Measurements from ENCODE around the gene TPR. TPM values are rescaled to one million over a fixed set of nuclear protein-coding genes. Genes with fewer than 3 reads are reported as not detected.
"Not testable (repeated sequence)": the region's sequence is repeated elsewhere in the genome, so short reads cannot be mapped to it uniquely, and the experiment has no call there.

Gene TPR
- 100 to 1,000 TPM; 131 to 143 TPM for total RNA-seq

DNA sequence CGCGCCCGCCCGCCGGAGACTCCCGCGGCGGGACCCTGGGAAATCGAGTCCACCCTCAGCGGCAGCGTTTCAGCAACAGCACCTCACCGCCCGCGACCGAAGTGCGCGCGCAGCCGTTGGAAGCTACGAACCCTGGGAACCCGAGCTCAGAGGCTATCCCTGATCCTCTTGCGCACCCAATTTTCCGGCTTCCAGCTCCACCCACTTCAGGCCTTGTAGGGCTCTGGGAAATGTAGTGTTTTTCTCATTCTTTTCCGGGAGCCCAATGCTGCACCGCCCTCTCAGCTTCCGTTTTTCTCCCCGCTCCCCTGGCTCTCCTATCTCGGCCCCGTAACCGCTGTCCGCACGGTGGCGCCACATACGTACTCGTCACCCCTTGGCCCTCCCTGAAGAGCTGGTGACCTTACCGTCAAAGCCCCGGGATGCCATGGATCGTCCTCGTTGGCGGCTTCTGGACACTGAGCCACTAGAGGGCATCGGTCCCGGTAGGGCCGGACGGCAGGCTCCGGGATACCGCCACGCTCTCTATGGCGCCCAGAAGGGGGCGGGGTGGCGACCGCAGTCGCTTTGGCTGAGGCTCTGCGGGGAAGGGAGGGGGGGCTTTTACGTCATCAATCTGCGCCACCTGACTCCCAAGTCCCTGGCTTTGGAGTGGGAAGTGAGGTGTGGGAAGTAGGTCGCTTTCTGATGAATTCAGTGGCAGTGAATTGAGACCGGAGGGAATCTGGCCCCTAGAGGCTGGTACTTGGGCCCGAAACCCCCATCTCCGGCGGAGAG is at the start of gene TPR, which contains the start of gene ODR4:
TSS of gene TPR (minus strand) at position 102 of the 777 bp plus-strand sequence. CDS start 225 bp downstream, outside the sequence.
TSS of gene ODR4 (plus strand) at position 687 of the 777 bp plus-strand sequence. CDS start 3,948 bp downstream, outside the sequence.
- Mint-ChIP-seq H3K4me1 (ENCODE audit: low read depth) (peaks cover 33% of the 10 kb centered on the region), H3K36me3 (ENCODE audit: low read depth) (peaks cover 30% of the 10 kb centered on the region), H3K4me3 (peak within 1 kb of the TSS; percentile 97), H3K27me3 (ENCODE audit: low read depth) (no peaks in the 10 kb centered on the region), H3K27ac (peak within 1 kb of the TSS; percentile 94), H3K9me3 (ENCODE audit: insufficient read depth) (no peaks in the 10 kb centered on the region)
- ATAC-seq (peak; percentile 89), DNase-seq (peak; percentile 98)
- ChIA-PET POLR2A (interaction anchor here (0.6 to 1.6 kb wide), 7 partner anchors 13 to 1624 kb away, joined by 3 to 7 read pairs (median 3); no protein-coding TSS in a partner anchor), CTCF (interaction anchor here (0.6 to 2.7 kb wide), 39 partner anchors 9 to 607 kb away, joined by 3 to 41 read pairs (median 5); partner anchors contain the start of gene PTGS2)

DNA sequence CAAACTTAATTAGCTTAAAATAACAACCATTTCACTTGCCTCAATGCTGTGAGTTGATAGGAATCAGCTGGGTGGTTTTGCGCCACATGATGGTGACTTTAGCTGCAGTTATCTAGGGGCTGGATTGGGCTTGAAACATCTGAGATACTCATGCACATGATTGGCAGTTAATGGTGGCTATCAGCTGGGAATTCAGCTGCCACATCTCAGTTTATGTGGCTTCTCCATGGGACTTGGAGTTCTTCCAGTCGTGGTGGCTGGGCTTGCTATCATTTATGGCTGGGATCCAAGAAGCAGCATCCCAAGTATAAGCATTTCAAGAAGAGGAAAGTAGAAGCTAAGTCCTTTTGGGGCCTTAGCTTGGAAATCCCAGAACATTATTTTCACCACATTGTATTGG is 49.5 kb upstream of the TPR start:
- H3K4me1 Mint-ChIP-seq (ENCODE audit: low read depth), result peaks cover 22% of the 10 kb centered on the region
- ATAC-seq (no peak), DNase-seq (no peak)
- ChIA-PET CTCF (interaction anchor here (1.2 kb wide), 1 partner anchor 49 kb away, joined by 3 read pairs; the partner anchor contains the start of gene TPR), POLR2A (no interaction called here)
- H3K27me3 Mint-ChIP-seq (ENCODE audit: low read depth), result no peaks in the 10 kb centered on the region
- peaks cover 13% of the 10 kb centered on the region for H3K36me3 Mint-ChIP-seq (ENCODE audit: low read depth)
- H3K27ac Mint-ChIP-seq, result no peak overlapping the region
- H3K9me3 Mint-ChIP-seq (ENCODE audit: insufficient read depth), result peaks cover 3% of the 10 kb centered on the region
- H3K4me3 Mint-ChIP-seq, result no peak overlapping the region

DNA sequence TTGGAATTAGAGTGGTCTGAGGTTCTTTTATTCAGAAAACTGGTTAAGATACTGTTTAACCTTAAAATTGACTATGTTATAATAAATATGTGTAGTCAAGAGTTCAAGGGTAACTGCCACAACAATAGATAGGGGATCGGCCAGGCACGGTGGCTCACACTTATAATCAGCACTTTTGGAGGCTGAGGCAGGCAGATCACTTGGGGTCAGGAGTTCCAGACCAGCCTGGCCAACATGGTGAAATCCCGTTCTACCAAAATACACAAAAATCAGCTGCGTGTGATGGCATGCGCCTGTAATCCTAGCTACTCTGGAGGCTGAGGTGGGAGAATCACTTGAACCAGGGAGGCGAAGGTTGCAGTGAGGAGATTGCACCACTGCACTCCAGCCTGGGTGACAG is 46.4 kb upstream of the TPR start:
- ChIA-PET CTCF (interaction anchor here (1.4 to 2.7 kb wide), 3 partner anchors 15 to 46 kb away, joined by 6 to 13 read pairs (median 9); partner anchors contain the start of genes ODR4 and TPR), POLR2A (interaction anchor here (1.0 kb wide), 1 partner anchor 46 kb away, joined by 3 read pairs; the partner anchor contains the start of gene TPR)
- DNase-seq (no peak), ATAC-seq (no peak)
- Mint-ChIP-seq H3K27me3 (ENCODE audit: low read depth) (no peaks in the 10 kb centered on the region), H3K27ac (no peak overlapping the region), H3K9me3 (ENCODE audit: insufficient read depth) (no peaks in the 10 kb centered on the region), H3K4me3 (no peak overlapping the region), H3K4me1 (ENCODE audit: low read depth) (peaks cover 24% of the 10 kb centered on the region), H3K36me3 (ENCODE audit: low read depth) (peaks cover 22% of the 10 kb centered on the region)

DNA sequence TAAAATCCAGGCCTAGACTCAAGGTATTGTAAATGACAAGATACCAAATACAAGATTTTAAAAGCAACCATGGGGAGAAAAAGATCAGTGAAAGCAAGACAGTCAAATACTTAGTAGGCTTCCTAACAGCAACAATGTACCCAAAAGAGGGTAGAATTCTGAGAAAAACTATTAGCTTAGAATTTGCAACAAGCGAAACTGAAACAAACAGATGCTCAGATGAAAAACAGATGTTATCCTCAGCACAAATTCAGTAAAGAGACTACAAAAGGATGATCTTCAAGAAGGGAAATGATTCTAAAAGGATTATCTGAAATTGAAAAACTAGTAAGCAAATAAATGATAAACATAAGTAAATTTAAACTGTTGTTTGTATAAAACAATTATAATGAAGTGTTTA is 45.9 kb upstream of the TPR start:
- H3K36me3 Mint-ChIP-seq (ENCODE audit: low read depth), result peaks cover 20% of the 10 kb centered on the region
- peak overlapping the region; percentile 84 for H3K27ac Mint-ChIP-seq
- peak overlapping the region; percentile 16 for H3K4me3 Mint-ChIP-seq
- CTCF ChIA-PET, result interaction anchor here (1.0 to 2.7 kb wide), 5 partner anchors 11 to 565 kb away, joined by 4 to 13 read pairs (median 6); partner anchors contain the start of genes ODR4 and TPR
- peak; percentile 42 for ATAC-seq
- no peaks in the 10 kb centered on the region for H3K27me3 Mint-ChIP-seq (ENCODE audit: low read depth)
- DNase-seq, result no peak
- peaks cover 20% of the 10 kb centered on the region for H3K4me1 Mint-ChIP-seq (ENCODE audit: low read depth)
- no peaks in the 10 kb centered on the region for H3K9me3 Mint-ChIP-seq (ENCODE audit: insufficient read depth)
- POLR2A ChIA-PET, result interaction anchor here (1.0 kb wide), 1 partner anchor 46 kb away, joined by 3 read pairs; the partner anchor contains the start of gene TPR

DNA sequence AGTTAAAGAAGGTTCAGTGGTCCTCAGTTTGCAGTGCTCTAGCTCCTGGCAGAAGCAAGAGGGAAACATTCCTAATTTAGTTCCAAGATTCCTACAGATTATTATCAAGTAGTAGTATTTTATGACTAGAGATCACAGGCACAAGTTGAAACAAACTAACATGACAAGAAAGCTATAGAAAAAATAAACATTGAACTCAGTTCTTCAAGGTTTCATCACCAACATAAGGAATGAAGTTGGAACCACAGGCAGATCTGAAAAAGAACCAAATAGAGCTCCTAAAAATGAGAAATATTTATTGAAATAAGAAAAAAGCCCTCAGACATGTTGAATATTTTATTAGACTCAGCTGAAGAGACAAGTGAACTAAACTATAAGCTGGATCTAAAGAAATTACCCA is 45.3 kb upstream of the TPR start:
- H3K4me1 Mint-ChIP-seq (ENCODE audit: low read depth), result peaks cover 17% of the 10 kb centered on the region
- ChIA-PET POLR2A (interaction anchor here (1.0 kb wide), 1 partner anchor 45 kb away, joined by 3 read pairs; the partner anchor contains the start of gene TPR), CTCF (interaction anchor here (1.0 to 2.7 kb wide), 5 partner anchors 12 to 566 kb away, joined by 4 to 13 read pairs (median 6); partner anchors contain the start of genes ODR4 and TPR)
- no peak for ATAC-seq
- H3K9me3 Mint-ChIP-seq (ENCODE audit: insufficient read depth), result no peaks in the 10 kb centered on the region
- peak overlapping the region; percentile 16 for H3K4me3 Mint-ChIP-seq
- H3K27ac Mint-ChIP-seq, result peak overlapping the region; percentile 84
- peaks cover 19% of the 10 kb centered on the region for H3K36me3 Mint-ChIP-seq (ENCODE audit: low read depth)
- no peak for DNase-seq
- no peaks in the 10 kb centered on the region for H3K27me3 Mint-ChIP-seq (ENCODE audit: low read depth)

DNA sequence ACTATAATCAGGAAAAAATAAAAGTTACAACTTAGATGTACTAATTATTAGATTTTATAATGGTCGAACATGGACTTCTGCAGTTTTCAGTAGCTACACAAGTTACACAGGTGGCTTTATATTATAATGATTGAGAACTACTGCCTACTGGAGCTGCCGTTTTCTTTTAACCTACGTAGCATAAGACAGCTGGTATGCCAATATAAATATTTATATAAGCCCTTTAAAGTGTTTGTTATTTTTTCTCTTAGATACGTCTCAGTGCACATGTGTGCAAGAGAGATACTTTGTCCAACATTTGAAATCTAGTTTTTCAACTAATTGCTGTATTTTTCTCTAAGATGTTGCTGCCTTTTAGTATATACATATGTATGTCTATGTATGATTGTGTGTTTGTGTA is 43.5 kb upstream of the TPR start:
- peaks cover 17% of the 10 kb centered on the region for H3K4me1 Mint-ChIP-seq (ENCODE audit: low read depth)
- POLR2A ChIA-PET, result no interaction called here
- H3K27ac Mint-ChIP-seq, result no peak overlapping the region
- DNase-seq (no peak), ATAC-seq (no peak)
- H3K27me3 Mint-ChIP-seq (ENCODE audit: low read depth), result no peaks in the 10 kb centered on the region
- CTCF ChIA-PET, result interaction anchor here (1.2 to 1.5 kb wide), 2 partner anchors 11 to 13 kb away, joined by 3 to 4 read pairs; no protein-coding TSS in a partner anchor
- no peaks in the 10 kb centered on the region for H3K9me3 Mint-ChIP-seq (ENCODE audit: insufficient read depth)
- peaks cover 17% of the 10 kb centered on the region for H3K36me3 Mint-ChIP-seq (ENCODE audit: low read depth)
- H3K4me3 Mint-ChIP-seq, result no peak overlapping the region

DNA sequence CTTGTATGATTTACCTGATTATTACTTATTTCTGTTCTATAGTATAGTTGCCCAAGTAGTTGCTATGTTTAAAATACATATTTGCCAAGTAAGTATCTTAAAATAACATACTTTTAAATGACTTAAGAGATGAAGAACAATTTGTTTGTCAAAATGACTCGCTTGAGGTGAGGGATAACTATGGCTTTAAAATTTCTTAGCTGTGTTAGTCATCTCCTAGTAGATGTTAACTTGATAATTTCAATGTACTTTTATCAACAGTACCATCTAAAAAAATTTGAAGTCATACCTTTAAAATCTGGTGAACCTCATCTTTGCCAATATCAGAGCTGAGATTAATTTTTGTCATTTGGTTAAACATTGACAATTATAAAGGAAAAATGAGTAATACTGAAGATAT is 38.3 kb upstream of the TPR start:
- ATAC-seq (no peak), DNase-seq (no peak)
- Mint-ChIP-seq H3K27me3 (ENCODE audit: low read depth) (no peaks in the 10 kb centered on the region), H3K4me3 (no peak overlapping the region), H3K36me3 (ENCODE audit: low read depth) (no peaks in the 10 kb centered on the region), H3K27ac (no peak overlapping the region), H3K9me3 (ENCODE audit: insufficient read depth) (no peaks in the 10 kb centered on the region), H3K4me1 (ENCODE audit: low read depth) (no peaks in the 10 kb centered on the region)
- ChIA-PET CTCF (interaction anchor here (1.4 kb wide), 1 partner anchor 9 kb away, joined by 6 read pairs; no protein-coding TSS in a partner anchor), POLR2A (no interaction called here)

DNA sequence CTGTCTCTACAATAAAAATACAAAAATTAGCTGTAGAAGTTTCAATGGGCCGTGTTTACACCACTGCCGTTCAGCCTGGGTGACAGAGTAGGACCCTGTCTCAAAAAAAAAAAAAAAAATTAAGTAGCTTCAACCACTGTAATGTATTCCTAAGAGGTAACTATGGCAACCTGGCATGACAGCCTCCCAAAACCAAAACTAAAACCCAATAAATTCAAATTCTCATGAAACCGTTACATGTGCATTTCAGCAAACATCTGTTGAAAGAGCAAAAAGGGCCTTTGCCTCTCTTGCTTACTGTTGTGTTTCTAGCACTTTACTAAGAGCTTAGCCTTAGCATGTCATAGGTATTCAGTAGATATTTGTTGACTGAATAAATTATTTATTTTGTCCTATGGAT is 34.0 kb upstream of the TPR start:
- Mint-ChIP-seq H3K9me3 (ENCODE audit: insufficient read depth) (no peaks in the 10 kb centered on the region), H3K36me3 (ENCODE audit: low read depth) (peaks cover 9% of the 10 kb centered on the region), H3K4me1 (ENCODE audit: low read depth) (peaks cover 2% of the 10 kb centered on the region), H3K4me3 (no peak overlapping the region), H3K27me3 (ENCODE audit: low read depth) (no peaks in the 10 kb centered on the region), H3K27ac (no peak overlapping the region)
- ChIA-PET POLR2A (no interaction called here), CTCF (interaction anchor here (1.1 kb wide), 1 partner anchor 73 kb away, joined by 3 read pairs; no protein-coding TSS in a partner anchor)
- no peak for ATAC-seq
- DNase-seq, result no peak

DNA sequence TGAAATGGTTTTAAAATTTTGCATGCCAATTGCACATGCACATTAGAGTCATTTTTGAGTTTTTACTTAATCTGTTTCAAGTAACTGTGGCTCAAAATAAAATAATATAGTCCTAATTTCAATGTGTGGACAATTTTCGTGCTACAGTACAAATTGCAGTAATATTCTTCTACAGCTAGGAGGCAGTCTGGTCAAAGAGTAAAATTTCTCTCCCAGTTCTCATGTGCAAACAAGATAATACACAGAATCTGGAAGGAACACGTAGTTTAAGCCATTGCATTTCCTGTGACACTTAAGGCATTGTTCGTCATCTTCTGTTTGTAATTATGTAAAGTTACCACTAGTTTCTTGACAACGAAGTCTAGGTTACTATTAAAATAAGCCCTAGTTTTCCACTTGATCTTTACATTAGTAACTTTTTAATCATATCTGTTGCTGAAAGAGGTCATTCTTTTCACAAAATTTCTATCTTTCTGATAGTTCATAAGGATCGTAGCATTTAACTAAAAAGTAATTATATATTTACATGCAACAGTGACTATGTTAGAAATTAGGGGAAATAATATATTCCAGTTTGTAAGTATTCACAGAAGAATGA is 29.5 kb upstream of the TPR start:
- H3K9me3 Mint-ChIP-seq (ENCODE audit: insufficient read depth), result no peaks in the 10 kb centered on the region
- H3K36me3 Mint-ChIP-seq (ENCODE audit: low read depth), result peaks cover 12% of the 10 kb centered on the region
- ChIA-PET POLR2A (no interaction called here), CTCF (interaction anchor here (0.7 to 1.4 kb wide), 18 partner anchors 8 to 582 kb away, joined by 3 to 18 read pairs (median 4); partner anchors contain the start of genes ODR4 and TPR)
- peak; percentile 60 for ATAC-seq
- no peaks in the 10 kb centered on the region for H3K27me3 Mint-ChIP-seq (ENCODE audit: low read depth)
- DNase-seq, result no peak
- H3K4me1 Mint-ChIP-seq (ENCODE audit: low read depth), result peaks cover 2% of the 10 kb centered on the region
- H3K27ac Mint-ChIP-seq, result no peak overlapping the region
- no peak overlapping the region for H3K4me3 Mint-ChIP-seq

DNA sequence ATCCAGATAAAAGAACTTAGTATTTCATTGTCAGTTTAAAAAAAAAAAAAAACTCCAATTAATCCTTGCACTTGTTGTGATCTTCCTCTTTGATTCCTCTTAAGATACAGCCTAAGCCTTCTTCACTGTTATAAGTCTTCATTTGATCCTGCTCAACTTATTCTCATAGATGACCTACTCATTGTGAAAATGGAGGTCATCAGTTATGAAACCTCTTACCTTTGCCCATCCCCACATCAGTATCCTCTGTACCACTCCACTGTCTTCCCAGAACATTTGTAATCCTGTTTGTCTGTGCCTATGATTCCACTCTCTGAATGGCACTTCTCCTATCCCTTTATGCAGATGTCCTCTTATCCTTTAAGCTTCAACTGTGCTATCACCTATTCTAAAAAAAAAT is 28.6 kb upstream of the TPR start:
- no peaks in the 10 kb centered on the region for H3K27me3 Mint-ChIP-seq (ENCODE audit: low read depth)
- no peak overlapping the region for H3K27ac Mint-ChIP-seq
- no peak overlapping the region for H3K4me3 Mint-ChIP-seq
- peaks cover 2% of the 10 kb centered on the region for H3K4me1 Mint-ChIP-seq (ENCODE audit: low read depth)
- ChIA-PET CTCF (interaction anchor here (0.7 to 1.4 kb wide), 15 partner anchors 7 to 583 kb away, joined by 3 to 18 read pairs (median 4); partner anchors contain the start of genes ODR4 and TPR), POLR2A (no interaction called here)
- DNase-seq (no peak), ATAC-seq (no peak)
- H3K9me3 Mint-ChIP-seq (ENCODE audit: insufficient read depth), result no peaks in the 10 kb centered on the region
- H3K36me3 Mint-ChIP-seq (ENCODE audit: low read depth), result peaks cover 14% of the 10 kb centered on the region

DNA sequence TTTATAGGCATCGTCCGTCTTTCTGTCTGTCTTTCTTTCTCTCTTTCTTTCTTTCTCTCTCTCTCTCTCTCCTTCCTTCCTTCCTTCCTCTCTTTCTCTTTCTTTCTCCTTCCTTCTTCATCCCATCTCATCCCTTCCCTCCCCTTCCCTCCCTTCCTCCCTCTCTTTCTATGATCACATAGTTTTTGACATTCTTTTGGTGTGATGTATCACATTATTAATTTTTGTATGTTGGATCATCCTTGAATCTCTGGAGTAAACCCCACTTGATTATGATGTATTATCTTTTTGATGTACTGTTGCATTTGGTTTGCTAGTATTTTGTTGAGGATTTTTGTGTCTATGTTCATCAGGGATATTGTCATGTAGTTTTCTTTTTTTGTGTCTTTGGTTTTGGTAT is 26.4 kb upstream of the TPR start:
- H3K4me1 Mint-ChIP-seq (ENCODE audit: low read depth); POLR2A ChIA-PET; CTCF ChIA-PET; H3K4me3 Mint-ChIP-seq; DNase-seq; H3K27me3 Mint-ChIP-seq (ENCODE audit: low read depth); H3K9me3 Mint-ChIP-seq (ENCODE audit: insufficient read depth); H3K27ac Mint-ChIP-seq; H3K36me3 Mint-ChIP-seq (ENCODE audit: low read depth); ATAC-seq: not testable (repeated sequence)
